HG02943 (cell line): ENCODE measurements around the gene TRAPPC14.
A peak's percentile ranks its signal among the peaks of the same experiment; 100 is the strongest.
"Not testable (repeated sequence)": the region's sequence is repeated elsewhere in the genome, so short reads cannot be mapped to it uniquely, and the experiment has no call there.

Experiments
- ATAC-seq: cut with Tn5 transposase; IDR thresholded peaks from one replicate; pipeline ENCODE4 v1.9.1; 2021; ENCODE audit warnings: mild to moderate bottlenecking, low read depth, moderate library complexity; ENCODE audit not compliant: unreplicated experiment

Gene TRAPPC14

GRCh38 chr7:100155553-100156317, 2.8 kb downstream of the TRAPPC14 start:
- no peak for ATAC-seq

- no peak for ATAC-seq
Observed at GRCh38 chr7:100154651-100155491, 3.7 kb downstream of the TRAPPC14 start.

GRCh38 chr7:100153708-100154535, 4.6 kb downstream of the TRAPPC14 start:
- no peak for ATAC-seq

GRCh38 chr7:100152937-100153666, 5.4 kb downstream of the TRAPPC14 start:
- no peak for ATAC-seq

GRCh38 chr7:100152404-100152803, 6.1 kb downstream of the TRAPPC14 start:
- ATAC-seq = no peak

GRCh38 chr7:100148559-100149328, 9.8 kb downstream of the TRAPPC14 start, which contains the start of gene LAMTOR4:
LAMTOR4 (plus strand) TSS chr7:100148918; CDS start chr7:100148973, 55 bp downstream.
- peak; percentile 98 for ATAC-seq

GRCh38 chr7:100148225-100148558, 10.3 kb downstream of the TRAPPC14 start:
- no peak for ATAC-seq

GRCh38 chr7:100147278-100147677, 11.2 kb downstream of the TRAPPC14 start:
- no peak for ATAC-seq

GRCh38 chr7:100146350-100146749, 12.2 kb downstream of the TRAPPC14 start:
- ATAC-seq = not testable (repeated sequence)

- ATAC-seq = no peak
Observed at GRCh38 chr7:100142461-100142860, 16.1 kb downstream of the TRAPPC14 start.

- no peak for ATAC-seq
Observed at GRCh38 chr7:100141555-100141949, 17.0 kb downstream of the TRAPPC14 start.

GRCh38 chr7:100137851-100138760, 20.4 kb downstream of the TRAPPC14 start:
- ATAC-seq = no peak

GRCh38 chr7:100132697-100133151, 25.8 kb downstream of the TRAPPC14 start:
- no peak for ATAC-seq

GRCh38 chr7:100132126-100132525, 26.4 kb downstream of the TRAPPC14 start:
- ATAC-seq = no peak

- no peak for ATAC-seq
Observed at GRCh38 chr7:100130608-100131453, 27.7 kb downstream of the TRAPPC14 start.

- ATAC-seq = not testable (repeated sequence)
Observed at GRCh38 chr7:100130220-100130607, 28.3 kb downstream of the TRAPPC14 start.

- no peak for ATAC-seq
Observed at GRCh38 chr7:100128637-100128963, 29.9 kb downstream of the TRAPPC14 start.
